Central memory CD4-positive, alpha-beta T cell (primary cell): ENCODE measurements around the gene HIGD1A.

Experiments
- DNase-seq: peaks from one replicate; pipeline ENCODE4 v3.0.0; 2022
- total RNA-seq, 3 experiments: gene quantifications; one replicate each; lab custom pipeline; 2026; lab: John Stamatoyannopoulos, UW

Gene HIGD1A
- total RNA-seq: 11.0 to 56.2 (median 23.4) reads per million in 3 experiments

DNA sequence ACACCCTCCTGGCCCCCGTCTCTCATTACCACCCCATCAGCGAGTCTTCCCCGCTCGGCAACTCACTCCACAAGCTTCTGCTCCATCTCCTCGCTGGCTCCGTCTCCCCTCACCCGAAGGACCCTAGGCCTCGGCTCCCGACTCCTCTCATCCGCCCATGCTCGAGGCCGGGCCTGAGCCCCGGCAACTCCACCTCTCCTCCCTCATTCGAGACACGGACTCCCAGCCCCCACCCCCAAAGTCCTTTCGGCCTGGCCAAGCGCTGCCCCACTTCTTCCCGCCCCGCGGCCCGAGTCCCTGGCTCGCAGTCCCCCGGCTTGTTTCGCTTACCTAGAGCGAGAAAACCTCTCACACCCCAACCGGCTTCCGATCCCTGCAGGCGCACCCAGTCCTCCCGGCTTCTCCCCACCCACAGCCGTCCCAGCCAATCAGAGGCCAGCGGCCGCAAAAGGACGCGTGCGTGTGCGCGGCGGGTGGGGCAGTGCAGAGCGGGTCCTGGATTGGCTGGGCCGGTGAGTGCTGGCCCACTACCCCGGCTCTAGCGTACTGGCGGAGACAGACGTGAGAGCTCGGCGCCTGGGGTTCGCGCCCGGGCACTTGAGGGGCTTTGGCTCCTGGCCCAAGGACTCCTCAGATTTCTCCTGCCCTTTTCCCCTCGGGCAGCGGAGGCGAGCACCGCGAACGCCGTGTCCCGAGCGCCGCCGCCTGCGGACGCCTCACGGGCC is at the start of gene HIGD1A:
Gene HIGD1A (minus strand): TSS at position 385 of the 725 bp plus-strand sequence. CDS start 10,237 bp downstream, outside the sequence.
- DNase-seq: peak; percentile 90

DNA sequence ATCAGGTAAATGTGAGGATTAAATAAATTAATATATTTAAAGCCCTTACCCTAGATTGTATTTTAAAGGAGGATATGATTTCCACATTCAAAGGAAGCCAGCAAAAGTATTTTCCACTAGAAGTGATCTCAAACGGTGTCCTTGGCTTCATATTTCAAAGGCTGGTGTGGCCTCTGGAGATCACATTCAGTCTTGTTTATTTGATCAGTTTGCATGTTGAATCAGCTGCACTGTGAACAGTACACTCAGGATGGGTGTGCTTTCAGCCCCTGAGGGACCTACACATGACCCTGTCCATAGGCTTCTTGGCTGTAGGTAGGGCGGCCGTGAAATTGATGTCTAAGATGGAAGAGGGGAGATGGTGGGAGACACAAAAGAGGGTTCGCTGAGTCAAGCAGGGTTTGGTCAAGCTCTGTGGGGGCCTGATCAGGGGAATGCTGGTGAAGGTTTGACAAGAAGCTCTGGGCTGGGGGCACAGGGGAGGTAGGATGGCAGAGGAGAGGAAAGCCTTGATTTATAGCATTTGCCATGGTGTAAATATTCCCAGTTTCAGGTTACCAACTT is 49.5 kb upstream of the HIGD1A start:
- no peak for DNase-seq

GRCh38 chr3:42853056-42853455 is 48.8 kb upstream of the HIGD1A start:
- no peak for DNase-seq

DNA sequence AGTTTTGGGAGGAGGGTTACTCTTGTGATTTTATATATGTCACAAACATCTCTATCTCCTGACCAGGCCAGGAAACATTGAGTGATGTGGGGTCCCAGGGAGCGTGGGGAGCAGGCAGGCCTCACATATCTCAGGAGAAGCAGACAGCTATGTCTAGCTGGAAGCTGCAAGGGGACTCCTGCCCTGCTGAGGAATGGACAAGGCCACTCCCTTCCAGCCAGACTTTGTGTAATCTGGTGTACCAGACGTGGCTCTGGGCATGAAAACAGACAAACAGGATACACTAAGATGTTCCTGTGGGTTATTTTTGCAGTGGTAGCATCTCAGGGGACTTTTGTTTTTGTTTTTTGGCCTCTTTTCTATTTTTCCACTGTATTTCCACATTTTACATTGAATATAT is 48.2 kb upstream of the HIGD1A start:
- no peak for DNase-seq

GRCh38 chr3:42851228-42851834 is 47.0 kb upstream of the HIGD1A start:
- DNase-seq: no peak

- no peak for DNase-seq
These were observed 46.0 kb upstream of the HIGD1A start for GRCh38 chr3:42850263-42850662.

DNA sequence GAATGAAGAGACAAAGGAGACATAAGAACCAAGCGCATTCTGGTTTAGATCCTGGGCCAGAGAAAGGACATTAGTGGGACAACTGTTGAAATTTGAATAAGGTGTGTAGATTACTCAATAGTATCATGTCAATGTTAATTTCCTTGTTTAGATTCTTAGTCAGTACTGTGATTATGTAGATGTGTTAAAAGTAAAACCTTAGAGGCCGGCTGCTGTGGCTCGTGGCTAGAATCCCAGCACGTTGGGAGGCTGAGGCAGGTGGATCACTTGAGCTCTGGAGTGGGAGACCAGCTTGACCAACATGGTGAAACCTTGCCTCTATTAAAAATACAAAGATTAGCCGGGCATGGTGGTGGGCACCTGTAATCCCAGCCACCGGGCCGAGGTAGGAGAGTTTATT is 44.7 kb upstream of the HIGD1A start:
- DNase-seq: no peak

DNA sequence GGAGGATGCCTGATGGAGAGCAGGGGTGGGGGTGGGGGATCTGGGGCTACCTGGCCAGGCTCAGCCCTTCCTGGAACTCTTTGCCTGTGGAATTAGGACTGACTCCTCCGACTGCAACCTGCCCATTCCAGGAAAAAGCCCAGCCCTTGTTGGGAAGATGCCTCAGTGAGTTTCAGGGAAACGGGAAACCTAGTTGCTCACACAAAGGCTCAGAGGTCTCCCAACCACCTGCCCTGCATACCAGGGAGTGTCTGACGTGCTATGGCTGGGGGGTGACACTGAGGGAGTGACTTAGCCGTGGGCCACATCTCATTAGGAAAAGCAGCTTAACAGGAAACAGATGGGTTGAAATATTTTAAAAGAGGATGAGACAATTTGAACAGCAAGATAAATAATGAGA is 43.4 kb upstream of the HIGD1A start:
- no peak for DNase-seq

GRCh38 chr3:42846685-42847522 is 42.6 kb upstream of the HIGD1A start:
- DNase-seq: no peak

DNA sequence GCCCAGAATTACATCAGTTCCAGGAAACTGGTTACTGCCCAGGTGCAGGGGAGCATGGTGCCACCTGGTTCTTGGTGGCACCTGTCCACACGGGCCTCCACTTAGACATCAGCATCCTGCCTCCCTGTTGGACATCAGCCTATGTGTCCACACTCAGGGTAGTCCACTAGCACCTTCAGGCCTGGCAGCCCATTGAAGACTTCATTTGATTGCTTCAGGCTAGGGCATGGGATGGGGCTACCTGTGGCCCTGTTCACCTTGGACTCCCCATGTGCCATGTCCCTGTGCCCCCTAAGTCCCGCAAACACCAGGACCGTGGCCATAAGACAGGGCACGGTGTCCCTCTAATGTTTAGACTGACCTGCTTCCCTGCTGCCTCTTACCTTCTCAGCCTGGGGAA is 40.5 kb upstream of the HIGD1A start:
- DNase-seq: no peak

DNA sequence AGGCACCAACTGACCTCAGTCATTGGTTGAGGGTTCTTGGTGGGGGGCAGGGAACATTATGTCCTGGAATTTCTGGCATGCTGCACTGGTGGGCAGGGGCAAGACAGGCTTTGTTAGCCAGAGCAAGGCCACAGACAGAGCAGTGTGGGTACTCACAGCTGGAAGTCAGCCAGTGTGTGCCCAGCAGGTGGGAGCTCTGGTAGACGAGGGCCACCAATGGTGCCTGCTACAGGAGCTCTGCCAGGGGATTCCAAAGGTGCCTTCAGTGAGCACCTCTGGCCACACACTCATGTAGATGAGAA is 40.1 kb upstream of the HIGD1A start:
- DNase-seq: no peak

GRCh38 chr3:42843713-42844411 is 39.6 kb upstream of the HIGD1A start:
- no peak for DNase-seq

GRCh38 chr3:42841332-42841731 is 37.0 kb upstream of the HIGD1A start:
- DNase-seq: no peak

GRCh38 chr3:42839616-42840015 is 35.3 kb upstream of the HIGD1A start:
- peak; percentile 36 for DNase-seq

GRCh38 chr3:42838571-42838970 is 34.3 kb upstream of the HIGD1A start:
- no peak for DNase-seq

DNA sequence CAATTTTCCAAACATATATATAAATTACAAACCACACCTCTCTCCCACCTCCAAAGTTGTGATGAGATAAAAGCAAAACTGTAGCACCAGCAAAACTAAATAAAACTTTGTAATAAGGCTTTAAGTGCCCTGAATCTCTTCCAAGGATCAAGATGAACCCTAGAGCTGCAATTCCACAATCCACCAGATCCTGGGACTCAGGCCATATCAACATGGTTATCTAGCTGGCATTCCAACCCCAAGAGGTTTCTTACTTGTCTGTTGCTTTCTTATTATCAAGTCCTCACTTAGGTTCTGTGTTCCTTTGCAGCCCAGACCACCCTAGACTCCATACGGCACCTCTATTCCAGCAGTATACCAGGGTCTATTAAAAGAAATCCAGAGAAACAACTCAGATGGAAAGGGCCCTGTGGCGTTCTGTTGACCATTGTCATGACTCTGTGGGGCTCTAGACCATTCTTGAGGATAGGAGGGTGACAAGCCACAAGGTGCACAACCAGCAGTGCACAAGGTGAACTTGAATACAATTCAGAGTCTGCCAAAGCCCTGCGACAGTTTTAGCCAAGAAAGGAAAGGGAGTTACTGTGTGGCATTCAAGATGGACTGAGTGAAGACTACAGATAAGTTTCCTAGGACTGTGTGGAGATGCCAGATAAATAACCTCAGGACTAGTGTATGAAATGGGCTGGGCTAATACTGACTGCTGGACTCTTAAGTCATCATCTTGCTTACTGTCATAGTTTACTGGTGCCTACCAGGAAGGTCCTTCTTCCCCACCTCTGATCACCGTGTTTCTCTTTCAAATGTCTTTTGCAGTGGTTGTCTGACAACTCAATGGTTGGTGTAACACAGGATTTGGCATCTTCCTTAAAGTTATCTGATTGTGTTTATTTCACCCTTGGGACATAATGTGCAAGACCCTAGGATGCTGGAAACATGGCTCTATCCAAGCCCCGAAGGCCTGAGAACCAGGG is 32.1 kb upstream of the HIGD1A start:
- DNase-seq: no peak

GRCh38 chr3:42831321-42831713 is 27.0 kb upstream of the HIGD1A start:
- DNase-seq: peak; percentile 57

DNA sequence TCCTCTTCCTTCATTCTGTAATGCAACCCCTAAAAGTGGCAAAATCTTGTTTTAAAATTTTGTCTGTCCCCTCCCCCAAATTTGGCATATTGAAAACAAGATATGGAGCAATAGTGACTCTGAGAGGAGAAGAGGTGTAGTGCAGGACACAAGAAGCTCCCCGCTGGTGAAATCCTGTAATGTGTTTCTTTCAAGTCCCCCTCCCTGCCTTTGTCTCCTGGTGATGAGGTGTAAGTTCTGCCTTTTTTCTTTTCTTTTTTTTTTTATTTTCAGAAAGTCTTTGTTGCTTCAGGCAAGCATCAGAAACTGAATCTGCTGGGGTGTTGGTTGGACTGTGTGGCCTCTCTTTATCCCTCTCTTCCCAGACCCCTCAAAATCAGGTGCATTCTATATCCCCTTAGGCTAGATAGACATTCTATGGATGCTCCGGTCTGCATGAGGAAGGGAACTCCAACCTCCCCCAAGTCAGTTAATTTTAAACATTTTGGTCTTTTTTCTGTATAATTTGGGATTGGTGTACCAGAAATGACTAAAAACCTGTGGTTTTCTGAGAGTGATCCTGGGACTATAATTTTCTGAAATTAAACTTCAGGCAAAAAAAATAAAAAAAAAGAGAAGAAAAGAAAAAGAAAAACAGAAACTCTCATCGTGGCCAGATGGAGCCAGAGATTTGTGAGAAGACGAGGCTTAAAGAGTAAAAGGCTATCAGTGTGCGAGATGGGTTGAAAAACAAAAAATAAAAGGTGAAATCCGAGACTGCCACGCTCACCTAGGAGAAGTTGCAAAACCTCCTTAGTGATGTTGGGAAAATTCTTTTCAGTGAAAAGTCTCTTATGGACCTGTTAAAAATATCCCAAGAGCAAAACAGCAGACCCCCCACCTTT is 26.4 kb upstream of the HIGD1A start:
- DNase-seq: no peak

GRCh38 chr3:42829628-42830436 is 25.5 kb upstream of the HIGD1A start:
- DNase-seq: no peak
